ENCODE data around the gene SHISA8. TPM values are rescaled to one million over a fixed set of nuclear protein-coding genes. Genes with fewer than 3 reads are reported as not detected.

SHISA8 gene
- total RNA-seq, 1 experiment from 2014 or later: not detected

- no peak for DNase-seq (ENCODE audit: low read depth)
These were observed 886 bp downstream of the SHISA8 start for GRCh38 chr22:41913842-41914534.

- DNase-seq (ENCODE audit: low read depth): no peak
These were observed 1.7 kb downstream of the SHISA8 start for GRCh38 chr22:41913040-41913719.

GRCh38 chr22:41912338-41913039 lies 2.4 kb downstream of the SHISA8 start:
- no peak for DNase-seq (ENCODE audit: low read depth)

- no peak for DNase-seq (ENCODE audit: low read depth)
These were observed 3.8 kb downstream of the SHISA8 start for GRCh38 chr22:41911001-41911611.

- no peak for DNase-seq (ENCODE audit: low read depth)
These were observed 4.5 kb downstream of the SHISA8 start for GRCh38 chr22:41910050-41911000.

- no peak for DNase-seq (ENCODE audit: low read depth)
These were observed 5.4 kb downstream of the SHISA8 start for GRCh38 chr22:41909310-41910049.

GRCh38 chr22:41908411-41909309 lies 6.2 kb downstream of the SHISA8 start:
- DNase-seq (ENCODE audit: low read depth): no peak

- no peak for DNase-seq (ENCODE audit: low read depth)
These were observed 7.2 kb downstream of the SHISA8 start for GRCh38 chr22:41907436-41908401.

GRCh38 chr22:41906822-41907221 lies 8.1 kb downstream of the SHISA8 start:
- no peak for DNase-seq (ENCODE audit: low read depth)

- DNase-seq (ENCODE audit: low read depth): no peak
These were observed 9.3 kb downstream of the SHISA8 start for GRCh38 chr22:41905411-41906202.

- DNase-seq (ENCODE audit: low read depth): no peak
These were observed 10.1 kb downstream of the SHISA8 start for GRCh38 chr22:41904450-41905410.

GRCh38 chr22:41902932-41903421 lies 11.9 kb downstream of the SHISA8 start:
- no peak for DNase-seq (ENCODE audit: low read depth)

GRCh38 chr22:41902016-41902415 lies 12.9 kb downstream of the SHISA8 start:
- DNase-seq (ENCODE audit: low read depth): no peak

- no peak for DNase-seq (ENCODE audit: low read depth)
These were observed 14.1 kb downstream of the SHISA8 start for GRCh38 chr22:41900652-41901312.

GRCh38 chr22:41899992-41900651 lies 14.8 kb downstream of the SHISA8 start:
- DNase-seq (ENCODE audit: low read depth): no peak
